Natural killer cell (primary cell): ENCODE measurements around the gene PRCC. TPM values are rescaled to one million over a fixed set of nuclear protein-coding genes. Genes with fewer than 3 reads are reported as not detected.
"Not testable (repeated sequence)": the region's sequence is repeated elsewhere in the genome, so short reads cannot be mapped to it uniquely, and the experiment has no call there.

Experiments
- ATAC-seq, 3 donors: fragments of 150-1000 bp in 2 of 3; fragments of 200-7000 bp in 1 of 3; cut with Tn5 transposase; 1 replicate in 1 of 3; 2 replicates in 2 of 3; pipeline ENCODE4 v1.10.0; 2021; ENCODE audit warnings: mild to moderate bottlenecking in 2 of 3, moderate library complexity in 2 of 3
- DNase-seq, 2 donors: peaks; one replicate each; pipeline versions ENCODE4 v3.0.0 to v3.0.0-alpha.2; 2013 to 2021; ENCODE audit warnings: mixed read lengths in 1 of 2
- H3K27ac ChIP-seq: one replicate; pipeline ENCODE4 v1.5.1; 2013; ENCODE audit warnings: mild to moderate bottlenecking, low read length
- H3K27me3 ChIP-seq: one replicate; pipeline ENCODE4 v1.6.1; 2013; ENCODE audit warnings: low read length; ENCODE audit not compliant: control insufficient read depth, insufficient read depth
- H3K36me3 ChIP-seq: one replicate; pipeline ENCODE4 v1.6.1; 2013; ENCODE audit warnings: low read length; ENCODE audit not compliant: control insufficient read depth, insufficient read depth
- H3K4me1 ChIP-seq: one replicate; pipeline ENCODE4 v1.6.1; 2013; ENCODE audit warnings: low read length; ENCODE audit not compliant: control insufficient read depth, insufficient read depth
- H3K4me3 ChIP-seq: one replicate; pipeline ENCODE4 v1.5.1; 2013; ENCODE audit warnings: low read length
- H3K9me3 ChIP-seq: one replicate; pipeline ENCODE4 v1.6.1; 2013; ENCODE audit warnings: low read length; ENCODE audit not compliant: control insufficient read depth, insufficient read depth
- H3K27ac Mint-ChIP-seq, 2 donors: one replicate each; pipeline ENCODE4 v1.8.0; 2022; ENCODE audit warnings: mild to moderate bottlenecking in 2 of 2, mixed read lengths in 2 of 2, moderate library complexity in 1 of 2
- H3K27me3 Mint-ChIP-seq, 2 donors: one replicate each; pipeline ENCODE4 v1.8.0; 2022; ENCODE audit warnings: low read depth in 2 of 2, mixed read lengths in 2 of 2
- H3K36me3 Mint-ChIP-seq: one replicate; pipeline ENCODE4 v1.8.0; 2022; ENCODE audit warnings: mixed read lengths
- H3K4me1 Mint-ChIP-seq, 2 donors: one replicate each; pipeline ENCODE4 v1.8.0; 2022; ENCODE audit warnings: mixed read lengths in 2 of 2
- H3K4me3 Mint-ChIP-seq: one replicate; pipeline ENCODE4 v1.8.0; 2022; ENCODE audit warnings: mild to moderate bottlenecking, moderate library complexity, mixed read lengths
- H3K9me3 Mint-ChIP-seq, 2 donors: one replicate each; pipeline ENCODE4 v1.8.0; 2022; ENCODE audit warnings: mixed read lengths in 2 of 2
- CTCF ChIP-seq: fragments of 200-600 bp; IDR thresholded peaks from one replicate; pipeline ENCODE4 v1.8.0; 2022; ENCODE audit warnings: antibody characterized with exemption
- WGBS: methylation state at CpG from one replicate; pipeline ENCODE4 v1.1.7; 2013; ENCODE audit warnings: missing lambda C conversion rate; ENCODE audit not compliant: insufficient coverage; 5-methylcytosine and 5-hydroxymethylcytosine counted together
- intact Hi-C: fragments of 100-400 bp; cut with micrococcal nuclease; formaldehyde crosslinking; loops from one replicate; pipeline ENCODE4 v1.14.2; 2022
- total RNA-seq, 4 donors: library from RNA; stranded (reverse); fragments of 120-200 nt in 1 of 4; gene quantifications; one replicate each; pipeline versions ENCODE4 v1.2.3 to v1.2.4, GENCODE V29; 2013 to 2022

Gene PRCC
- total RNA-seq, 3 donors from 2014 or later (not counting 1 experiment from before 2014, with no cell fraction given) = 66.5 to 92.4 (median 69.1) TPM

- Mint-ChIP-seq H3K27ac (no peak overlapping the region), H3K9me3 (no peaks in the 10 kb centered on the region), H3K36me3 (no peaks in the 10 kb centered on the region), H3K27me3 (no peaks in the 10 kb centered on the region), H3K4me1 (no peaks in the 10 kb centered on the region), H3K4me3 (no peak overlapping the region)
- no peak for TF ChIP-seq CTCF
- Histone ChIP-seq H3K4me1 (no peaks in the 10 kb centered on the region), H3K9me3 (no peaks in the 10 kb centered on the region), H3K27ac (no peak overlapping the region), H3K36me3 (no peaks in the 10 kb centered on the region), H3K4me3 (no peak overlapping the region), H3K27me3 (no peaks in the 10 kb centered on the region)
- WGBS = 83% methylated on average over 5 of the region's 6 CpGs
- intact Hi-C loops = no loop called here
- ATAC-seq (no peak), DNase-seq (no peak)
Observed at GRCh38 chr1:156760092-156760795, 7.1 kb upstream of the PRCC start.

- H3K9me3 Mint-ChIP-seq = no peaks in the 10 kb centered on the region
- Histone ChIP-seq H3K9me3 (no peaks in the 10 kb centered on the region), H3K27ac (no peak overlapping the region), H3K36me3 (no peaks in the 10 kb centered on the region), H3K4me3 (no peak overlapping the region), H3K27me3 (no peaks in the 10 kb centered on the region), H3K4me1 (no peaks in the 10 kb centered on the region)
- no peak overlapping the region for H3K27ac Mint-ChIP-seq
- H3K36me3 Mint-ChIP-seq = no peaks in the 10 kb centered on the region
- ATAC-seq (no peak), DNase-seq (no peak)
- intact Hi-C loops = no loop called here
- WGBS = 84% methylated on average over 4 of the region's 4 CpGs
- no peaks in the 10 kb centered on the region for H3K4me1 Mint-ChIP-seq
- no peak overlapping the region for H3K4me3 Mint-ChIP-seq
- no peak for TF ChIP-seq CTCF
- no peaks in the 10 kb centered on the region for H3K27me3 Mint-ChIP-seq
Observed at GRCh38 chr1:156760796-156761104, 6.6 kb upstream of the PRCC start.

- H3K27ac Mint-ChIP-seq, H3K27me3 Mint-ChIP-seq, H3K36me3 ChIP-seq, H3K4me3 Mint-ChIP-seq, H3K9me3 Mint-ChIP-seq, H3K9me3 ChIP-seq, intact Hi-C loops, H3K27ac ChIP-seq, ATAC-seq, H3K27me3 ChIP-seq, H3K4me3 ChIP-seq, H3K36me3 Mint-ChIP-seq, DNase-seq: not testable (repeated sequence)
- 97% methylated on average over 15 of the region's 15 CpGs for WGBS
- H3K4me1 Mint-ChIP-seq = peaks cover 22% of the 10 kb centered on the region in 2 donors
- H3K4me1 ChIP-seq = peaks cover 29% of the 10 kb centered on the region
Observed at GRCh38 chr1:156765136-156765535, 2.2 kb upstream of the PRCC start.

- Histone ChIP-seq H3K9me3 (no peaks in the 10 kb centered on the region), H3K4me1 (peaks cover 29% of the 10 kb centered on the region), H3K27ac (no peak overlapping the region), H3K36me3 (peaks cover 2% of the 10 kb centered on the region), H3K27me3 (no peaks in the 10 kb centered on the region), H3K4me3 (no peak overlapping the region)
- ATAC-seq (no peak), DNase-seq (no peak)
- no peak overlapping the region for H3K27ac Mint-ChIP-seq
- peaks cover 2% of the 10 kb centered on the region for H3K36me3 Mint-ChIP-seq
- no peaks in the 10 kb centered on the region for H3K9me3 Mint-ChIP-seq
- 95% methylated on average over 5 of the region's 5 CpGs for WGBS
- intact Hi-C loops = no loop called here
- H3K4me3 Mint-ChIP-seq = no peak overlapping the region
- H3K27me3 Mint-ChIP-seq = no peaks in the 10 kb centered on the region
- TF ChIP-seq CTCF = no peak
- H3K4me1 Mint-ChIP-seq = peaks cover 24 to 26% of the 10 kb centered on the region in 2 donors
Observed at GRCh38 chr1:156765666-156766065, 1.7 kb upstream of the PRCC start.
